NCI-H1417 (cell line): ENCODE measurements around the gene MAEA.
"Not testable (repeated sequence)": the region's sequence is repeated elsewhere in the genome, so short reads cannot be mapped to it uniquely, and the experiment has no call there.

ENCODE experiments used
- DNase-seq, 3 experiments: peaks; one replicate each; lab custom pipeline; 2025; lab: John Stamatoyannopoulos, UW

MAEA gene

DNA sequence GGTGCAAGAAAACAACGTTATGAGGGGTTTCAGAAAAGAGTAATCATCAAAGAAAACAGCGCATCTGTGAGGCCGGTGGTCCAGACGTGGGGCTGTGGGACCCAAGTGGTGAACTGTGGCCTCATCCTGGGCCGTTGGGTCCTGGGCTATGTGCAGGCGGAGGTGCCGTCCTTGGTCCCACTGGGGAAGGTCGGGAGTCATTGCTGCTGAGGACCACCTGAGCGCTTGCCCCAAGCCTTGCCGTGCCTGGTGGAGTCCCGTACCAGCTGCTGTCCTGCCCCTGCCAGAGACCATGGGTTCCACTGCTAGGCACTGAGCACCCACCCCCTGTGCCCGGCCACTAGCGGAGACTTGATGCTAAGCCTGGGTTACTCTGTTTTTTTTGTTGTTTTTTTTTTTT, 31.8 kb downstream of the MAEA start:
- no peak for DNase-seq

DNA sequence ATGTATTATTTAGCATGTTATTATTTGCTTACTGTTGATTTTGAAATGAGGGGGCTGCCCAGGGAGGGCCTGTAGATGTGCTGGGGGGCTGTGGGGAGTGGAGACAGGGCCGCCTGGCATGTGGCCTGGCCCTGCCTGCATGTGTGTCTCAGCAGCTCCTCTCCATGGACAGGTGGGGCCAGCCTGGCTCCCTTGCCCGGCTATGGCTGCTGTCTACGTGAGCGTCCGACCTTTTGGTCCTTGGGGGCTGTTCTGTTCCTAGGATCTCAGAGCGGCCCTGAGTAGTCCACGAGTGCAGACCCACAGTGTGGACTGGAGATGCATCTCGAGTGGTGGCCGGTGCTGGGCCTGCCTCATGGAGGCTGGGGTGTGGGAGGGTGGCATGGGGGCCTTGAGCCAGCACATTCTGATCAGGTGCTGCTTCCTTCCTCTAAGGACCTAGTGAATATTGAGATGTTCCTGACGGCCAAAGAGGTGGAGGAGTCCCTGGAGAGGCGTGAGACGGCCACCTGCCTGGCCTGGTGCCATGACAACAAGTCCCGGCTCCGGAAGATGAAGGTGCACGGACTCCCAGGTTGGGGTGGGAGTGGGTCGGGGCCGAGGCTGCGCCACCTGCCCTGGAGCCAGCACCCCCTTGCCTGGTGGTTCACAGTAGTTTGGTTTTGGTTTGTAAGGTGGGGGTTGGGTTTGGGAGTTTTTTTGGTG, 32.4 kb downstream of the MAEA start:
- no peak for DNase-seq

DNA sequence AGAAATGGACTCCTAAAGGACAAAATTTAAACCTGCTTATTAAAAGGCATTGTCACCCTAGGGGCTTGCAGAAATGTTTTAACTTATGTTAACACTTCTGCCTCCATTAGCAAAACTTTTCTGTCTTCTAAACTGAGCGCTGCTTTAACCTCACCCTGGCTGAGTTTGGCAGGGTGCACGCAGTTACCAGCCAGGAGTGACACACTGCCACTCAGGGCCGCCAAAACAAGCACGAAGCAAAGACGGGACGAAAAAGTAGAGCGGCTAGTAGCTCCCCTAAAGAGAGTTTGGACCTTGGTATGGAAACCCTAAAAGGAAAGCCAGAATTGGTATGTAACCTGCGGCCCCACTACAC, 33.6 kb downstream of the MAEA start:
- DNase-seq: no peak

DNA sequence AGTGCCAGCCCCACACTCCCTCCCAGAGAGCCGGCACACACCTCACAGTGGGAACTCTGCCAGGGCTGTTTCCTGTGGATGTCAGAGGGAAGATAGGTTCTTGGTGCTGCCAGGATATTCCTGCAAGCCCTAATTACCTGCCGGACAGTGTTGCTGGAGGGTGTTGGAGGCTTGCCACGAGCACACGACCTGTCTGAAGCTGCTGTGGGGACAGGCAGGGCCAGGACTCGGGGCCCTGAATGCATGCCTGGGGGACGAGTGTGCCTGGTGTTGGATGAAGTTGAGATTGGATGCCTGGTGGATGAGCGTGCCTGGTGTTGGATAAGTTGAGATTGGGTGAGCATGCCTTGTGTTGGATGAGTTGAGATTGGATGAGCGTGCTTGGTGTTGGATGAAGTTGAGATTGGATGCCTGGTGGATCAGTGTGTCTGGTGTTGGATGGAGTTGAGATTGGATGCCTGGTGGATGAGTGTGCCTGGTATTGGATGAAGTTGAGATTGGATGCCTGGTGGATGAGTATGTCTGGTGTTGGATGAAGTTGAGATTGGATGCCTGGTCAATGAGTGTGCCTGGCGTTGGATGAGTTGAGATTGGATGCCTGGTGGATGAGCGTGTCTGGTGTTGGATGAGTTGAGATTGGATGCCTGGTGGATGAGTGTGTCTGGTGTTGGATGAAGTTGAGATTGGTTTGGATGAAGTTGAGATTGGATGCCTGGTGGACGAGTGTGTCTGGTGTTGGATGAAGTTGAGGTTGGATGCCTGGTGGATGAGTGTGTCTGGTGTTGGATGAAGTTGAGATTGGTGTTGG, 34.1 kb downstream of the MAEA start:
- no peak for DNase-seq

DNA sequence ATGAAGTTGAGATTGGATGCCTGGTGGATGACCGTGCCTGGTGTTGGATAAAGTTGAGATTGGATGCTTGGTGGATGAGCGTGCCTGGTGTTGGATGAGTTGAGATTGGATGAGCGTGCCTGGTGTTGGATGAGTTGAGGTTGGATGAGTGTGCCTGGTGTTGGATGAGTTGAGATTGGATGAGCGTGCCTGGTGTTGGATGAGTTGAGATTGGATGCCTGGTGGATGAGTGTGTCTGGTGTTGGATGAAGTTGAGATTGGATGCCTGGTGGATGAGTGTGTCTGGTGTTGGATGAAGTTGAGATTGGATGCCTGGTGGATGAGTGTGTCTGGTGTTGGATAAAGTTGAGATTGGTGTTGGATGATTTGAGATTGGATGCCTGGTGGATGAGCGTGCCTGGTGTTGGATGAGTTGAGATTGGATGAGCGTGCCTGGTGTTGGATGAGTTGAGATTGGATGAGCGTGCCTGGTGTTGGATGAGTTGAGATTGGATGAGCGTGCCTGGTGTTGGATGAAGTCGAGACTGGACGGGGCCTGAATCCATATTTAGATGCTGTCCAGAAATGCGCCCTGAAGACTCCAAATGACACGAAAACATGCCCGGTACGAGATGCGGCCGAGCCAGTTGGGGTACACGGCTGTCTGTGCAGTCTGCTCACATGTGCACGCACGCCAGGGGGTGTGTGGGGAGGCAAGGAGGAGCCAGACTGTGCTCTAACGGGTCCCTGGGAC, 34.9 kb downstream of the MAEA start:
- not testable (repeated sequence) for DNase-seq

DNA sequence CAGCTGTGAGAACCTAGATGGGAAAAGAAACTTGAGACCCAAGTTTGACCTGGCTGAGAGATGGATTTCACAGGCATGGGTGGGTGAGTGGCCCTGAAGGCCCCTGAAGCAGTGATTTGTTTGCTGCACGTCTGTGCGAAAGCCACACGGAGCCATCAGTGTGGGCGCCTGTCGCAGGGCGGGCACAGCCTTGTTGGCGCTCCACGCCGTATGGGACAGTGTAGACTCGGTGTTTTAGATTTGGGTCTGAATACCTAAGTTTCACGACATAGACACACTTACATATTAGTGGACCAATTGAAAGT, 35.4 kb downstream of the MAEA start:
- DNase-seq: no peak

DNA sequence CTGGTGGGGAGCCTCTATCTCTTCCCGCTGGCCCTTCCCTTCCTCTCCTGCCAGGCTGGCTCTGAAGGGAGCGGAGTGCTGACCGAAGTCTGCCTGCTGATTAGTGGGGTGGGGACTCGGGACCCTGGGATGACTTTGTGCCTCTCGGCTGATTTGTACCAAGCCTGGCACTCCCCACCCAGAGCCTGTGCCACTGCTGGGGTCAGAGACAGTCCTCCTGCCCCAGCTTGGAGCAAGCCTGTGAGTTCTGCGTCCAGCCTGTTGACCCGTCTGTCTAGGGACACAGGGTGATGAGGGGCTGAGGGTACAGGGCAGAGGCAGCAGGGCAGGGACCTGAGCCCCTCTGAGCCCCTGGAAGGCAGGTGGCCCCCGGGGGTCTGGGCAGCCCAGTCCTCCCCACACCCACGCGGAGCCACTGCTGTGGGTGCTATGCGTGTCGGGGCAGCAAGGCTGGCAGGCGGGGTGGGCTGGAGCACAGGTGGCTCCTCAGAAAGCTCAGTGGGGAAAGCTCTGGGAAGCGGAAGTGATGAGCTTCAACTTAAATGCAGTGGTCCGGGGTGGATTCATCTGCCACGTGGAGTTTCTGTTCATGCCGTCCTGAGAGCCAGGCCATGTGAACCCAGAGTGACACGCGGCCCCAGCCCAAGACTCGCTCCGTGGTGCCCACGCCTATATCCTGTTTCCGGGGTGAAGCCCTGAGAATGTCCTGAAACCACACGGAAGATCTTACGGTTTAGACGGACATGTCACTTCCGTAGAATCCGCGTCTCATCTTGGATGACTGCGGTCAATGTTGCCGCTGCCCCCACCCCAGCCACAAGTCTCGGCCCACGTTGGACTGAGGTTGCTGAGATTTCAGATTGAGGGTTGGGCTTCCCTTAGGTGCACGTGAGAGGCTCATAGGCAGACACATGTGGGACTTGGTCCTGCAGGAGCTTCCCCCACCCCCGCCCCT, 36.3 kb downstream of the MAEA start:
- DNase-seq: no peak

DNA sequence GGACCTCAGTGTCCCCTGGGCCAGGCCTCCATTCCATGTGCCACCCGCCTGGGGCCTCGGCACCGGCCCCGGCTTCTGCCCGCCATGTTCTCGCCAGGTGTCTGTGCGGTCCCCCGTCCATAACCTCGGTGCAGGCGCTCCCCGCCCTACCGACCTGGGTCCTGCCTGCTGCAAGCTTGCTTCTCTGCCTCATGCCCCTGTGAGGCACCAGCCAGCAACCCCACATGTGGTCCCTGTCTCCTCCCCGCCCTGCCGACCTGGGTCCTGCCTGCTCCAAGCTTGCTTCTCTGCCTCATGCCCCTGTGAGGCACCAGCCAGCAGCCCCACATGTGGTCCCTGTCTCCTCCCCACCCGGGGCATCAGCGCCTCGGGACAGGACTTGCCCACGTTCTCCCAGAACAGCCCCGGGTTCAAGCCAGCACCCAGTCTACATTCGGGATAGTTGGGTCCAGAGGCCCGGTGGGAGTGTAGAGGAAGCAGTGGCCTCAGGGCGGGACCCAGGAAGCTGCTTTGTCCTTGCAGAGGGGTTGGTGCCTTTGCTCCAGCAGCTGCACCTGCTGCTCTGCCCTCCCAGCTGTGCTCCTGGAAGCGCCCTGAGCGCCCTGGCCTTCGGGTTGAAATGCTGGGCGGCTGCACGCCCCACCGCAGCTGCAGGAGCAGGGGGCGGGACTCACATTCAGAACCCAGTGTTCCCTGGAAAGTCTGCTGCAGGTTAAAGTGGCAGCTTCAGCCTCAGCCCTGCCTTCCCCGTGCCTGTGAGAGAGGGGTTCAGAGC, 37.2 kb downstream of the MAEA start:
- DNase-seq: no peak

DNA sequence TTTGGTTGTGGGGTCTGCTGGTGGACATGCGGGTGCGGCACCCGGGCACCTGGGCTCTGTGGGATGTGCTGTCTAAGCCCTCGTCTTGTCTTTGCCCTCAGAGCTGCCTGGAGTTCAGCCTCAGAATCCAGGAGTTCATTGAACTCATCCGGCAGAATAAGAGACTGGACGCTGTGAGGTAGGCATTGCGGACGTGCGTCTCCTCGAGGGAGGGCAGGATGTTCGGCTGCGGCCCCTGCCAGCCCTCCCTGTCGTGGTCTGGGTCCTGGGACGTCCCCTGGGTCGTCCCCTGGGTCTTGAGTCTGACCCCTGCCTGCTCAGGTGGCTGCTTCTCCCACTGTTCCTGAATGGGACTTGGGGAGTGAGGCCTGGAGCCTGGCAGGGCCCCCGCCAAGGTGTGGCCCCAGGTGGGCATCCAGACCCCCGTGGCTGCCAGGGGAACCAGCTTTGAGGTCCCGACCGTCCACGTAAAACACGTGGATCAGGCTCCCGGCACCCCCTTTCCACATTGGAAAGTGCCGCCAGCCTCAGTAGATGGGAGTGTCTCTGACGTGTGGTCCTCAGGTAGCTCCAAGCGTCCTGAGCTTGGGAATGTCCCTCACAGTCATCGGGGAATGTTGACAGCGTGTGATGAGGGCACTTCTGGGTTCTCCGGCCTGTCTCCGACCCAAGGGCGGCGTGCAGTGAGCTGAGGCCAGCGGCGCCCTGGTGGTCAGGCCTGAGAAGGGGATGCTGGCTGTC, 38.0 kb downstream of the MAEA start:
- no peak for DNase-seq

DNA sequence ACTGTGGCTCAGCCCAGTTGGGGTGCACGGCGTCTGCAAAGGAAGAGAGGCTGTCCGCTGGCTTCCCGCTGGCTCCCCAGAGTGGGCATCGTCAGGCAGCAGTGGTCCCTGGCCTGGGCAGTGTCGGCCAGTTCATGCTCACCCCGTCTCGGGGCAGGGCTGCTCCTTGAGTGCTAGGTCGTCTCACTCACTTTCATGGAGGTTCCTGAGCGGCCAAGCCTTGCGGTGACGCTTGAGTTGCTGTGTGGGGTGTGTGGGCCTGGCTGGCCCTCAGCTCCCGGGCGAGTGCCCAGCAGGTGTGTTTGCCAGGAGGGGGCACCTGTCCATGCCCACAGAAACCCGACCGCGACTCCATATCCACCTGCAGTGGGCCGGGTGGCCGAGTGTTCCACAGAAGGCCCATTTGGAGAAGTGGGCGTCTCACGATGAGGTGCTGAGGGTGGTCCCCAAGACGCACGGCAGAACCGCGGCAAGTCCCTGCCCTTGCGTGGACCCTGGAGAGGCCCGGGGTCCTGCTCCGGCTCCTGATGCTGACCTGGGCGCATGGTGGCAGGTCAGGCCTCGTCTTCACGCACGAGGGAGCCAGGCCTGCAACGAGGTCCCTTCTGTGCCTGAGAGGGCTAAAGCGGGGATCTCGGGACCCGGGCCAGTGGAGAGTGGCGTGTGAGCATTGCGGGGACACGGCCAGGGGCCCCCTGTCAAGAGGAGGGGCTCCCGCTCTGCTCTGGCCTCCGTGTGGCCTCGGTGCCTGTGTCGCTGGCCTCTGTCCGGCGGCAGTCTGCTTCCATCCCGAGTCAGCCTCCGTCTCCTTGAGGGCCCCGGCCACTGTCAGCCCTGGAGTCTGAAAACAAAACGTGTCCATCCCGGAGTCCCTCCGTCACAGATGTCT, 38.8 kb downstream of the MAEA start:
- no peak for DNase-seq

DNA sequence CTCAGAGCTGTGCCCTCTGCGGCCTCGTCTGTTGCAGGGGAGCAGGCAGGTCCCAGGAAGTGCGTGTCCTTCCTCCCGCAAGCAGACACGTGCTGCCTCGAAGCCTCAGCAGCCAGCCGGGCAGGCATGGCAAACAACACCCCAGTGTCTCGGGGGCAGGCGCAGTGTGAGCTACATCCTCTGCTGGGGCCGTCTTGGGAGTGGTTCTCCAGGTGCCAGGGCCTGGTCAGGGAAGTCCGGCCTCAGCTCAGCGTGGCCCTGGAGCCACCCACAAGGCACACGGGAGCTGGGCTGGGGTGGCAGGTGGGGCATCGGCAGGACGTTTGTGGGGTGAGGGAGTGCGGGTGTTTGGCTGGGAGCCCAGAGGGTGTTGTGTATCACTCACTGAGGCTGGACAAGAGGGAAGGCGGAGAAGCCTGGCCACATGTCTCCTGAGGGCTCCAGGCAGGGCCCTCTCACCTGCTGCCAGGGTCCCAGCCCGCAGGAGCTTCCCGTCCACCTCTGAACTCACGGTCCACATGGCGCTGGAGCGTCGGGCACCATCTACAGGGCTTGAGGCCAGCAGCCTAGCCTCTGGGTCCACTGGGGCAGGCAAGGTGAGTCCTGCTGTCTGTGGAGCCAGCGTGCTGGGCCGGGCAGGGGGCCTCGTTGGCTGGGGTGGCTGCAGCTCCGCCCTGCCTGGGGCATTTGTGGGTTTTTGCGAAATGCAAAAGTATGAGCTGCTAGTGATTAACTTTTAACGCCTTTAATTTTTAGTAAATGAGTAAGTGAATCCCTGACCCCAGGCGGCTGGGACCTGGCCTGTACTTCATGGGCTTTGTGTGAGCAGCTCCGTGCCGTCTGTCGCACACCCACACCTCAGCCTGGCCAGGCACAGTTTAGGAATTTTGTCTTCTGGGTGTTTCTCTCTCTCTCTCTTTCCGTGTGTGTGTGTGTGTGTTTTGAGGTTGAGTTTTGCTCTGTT, 40.0 kb downstream of the MAEA start:
- no peak for DNase-seq

DNA sequence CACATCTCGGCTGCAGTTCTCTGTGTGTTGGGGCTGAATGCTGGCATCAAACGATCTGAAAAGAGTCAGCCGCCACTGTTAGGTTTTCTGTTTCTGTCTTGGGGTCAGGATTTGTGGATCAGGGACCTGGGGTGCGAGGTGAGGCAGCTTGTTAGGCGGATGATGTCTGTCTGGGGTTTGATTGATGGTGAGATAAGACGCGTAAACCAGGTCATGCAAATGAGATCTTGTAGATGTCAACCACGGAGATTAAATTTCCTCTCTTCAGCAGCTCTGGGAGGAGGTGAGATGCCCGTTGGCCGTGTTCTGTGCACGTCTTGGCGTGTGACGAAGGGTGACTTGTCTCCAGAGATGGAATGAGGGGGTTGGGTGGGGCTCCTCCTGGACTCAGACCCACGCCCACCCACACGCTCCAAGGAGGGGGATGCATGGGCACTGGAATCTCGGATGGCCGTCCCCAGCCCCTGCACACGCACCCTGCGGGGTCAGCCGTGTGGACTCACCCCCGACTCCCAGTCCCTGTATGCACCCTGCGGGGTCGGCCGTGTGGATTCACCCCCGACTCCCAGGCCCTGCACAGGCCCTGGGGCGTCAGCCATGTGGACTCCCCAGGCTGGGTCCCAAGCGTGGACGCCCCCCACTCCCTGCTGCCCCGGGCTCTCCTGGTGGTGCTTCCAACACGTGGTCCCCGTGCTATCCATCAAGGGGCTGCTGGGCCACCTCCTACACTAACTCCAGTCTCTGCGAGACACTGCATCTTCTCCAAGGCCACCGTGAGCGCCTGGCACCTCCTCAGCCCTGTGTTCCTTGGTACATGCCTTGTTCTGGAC, 41.3 kb downstream of the MAEA start:
- DNase-seq: no peak

DNA sequence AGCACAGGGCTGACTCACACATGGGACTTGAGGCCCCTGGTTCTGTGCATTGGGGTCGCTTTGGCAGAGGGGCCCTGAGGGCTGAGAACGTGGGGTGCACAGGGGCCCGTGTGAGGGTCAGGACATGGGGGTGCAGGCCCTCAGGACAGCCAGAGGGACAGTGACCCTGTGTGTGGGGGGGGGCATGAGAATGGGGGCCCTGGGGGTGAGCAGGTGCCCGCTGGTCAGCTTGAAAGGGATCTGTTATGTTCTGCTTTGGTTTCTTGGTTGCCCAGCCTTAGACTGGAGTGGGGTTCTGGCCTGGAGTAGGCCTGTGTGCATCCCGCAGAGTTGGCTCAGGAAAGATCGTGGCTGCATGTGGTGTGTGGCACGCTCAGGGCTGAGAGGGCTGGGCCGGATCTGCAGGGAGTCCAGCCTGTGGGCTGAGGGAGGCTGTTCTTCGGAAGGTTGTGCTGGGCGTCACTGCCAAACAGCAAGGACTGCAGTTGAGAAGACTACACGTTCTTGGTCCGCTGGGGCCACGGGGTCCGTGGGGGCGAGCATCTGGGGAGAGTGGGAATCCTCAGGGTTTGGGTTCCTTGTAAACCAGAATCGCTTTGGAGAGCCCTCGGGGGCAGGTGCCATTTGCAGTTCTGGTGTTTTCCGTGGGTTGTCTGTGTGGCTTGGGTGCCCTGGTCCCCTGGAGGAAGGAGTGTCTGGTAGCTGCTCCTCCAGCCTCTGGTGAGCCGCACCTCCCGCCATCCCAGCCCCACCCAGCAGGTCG, 42.1 kb downstream of the MAEA start:
- DNase-seq: no peak

DNA sequence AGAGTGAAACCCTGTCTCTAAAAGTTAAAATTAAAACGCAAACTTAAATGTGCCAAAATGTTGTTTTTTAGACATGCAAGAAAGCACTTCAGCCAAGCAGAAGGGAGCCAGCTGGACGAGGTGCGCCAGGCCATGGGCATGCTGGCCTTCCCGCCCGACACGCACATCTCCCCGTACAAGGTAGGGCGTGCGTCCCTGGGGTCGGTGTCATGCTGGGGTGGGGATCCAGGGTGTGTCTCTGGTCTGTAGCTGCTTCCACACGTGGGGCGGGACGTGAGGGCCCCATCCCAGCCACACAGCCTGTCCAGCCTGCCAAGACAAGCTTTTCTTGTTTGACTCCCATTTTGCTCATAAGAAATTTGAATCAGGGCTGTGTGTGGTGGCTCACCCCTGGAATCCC, 43.0 kb downstream of the MAEA start:
- DNase-seq: no peak

DNA sequence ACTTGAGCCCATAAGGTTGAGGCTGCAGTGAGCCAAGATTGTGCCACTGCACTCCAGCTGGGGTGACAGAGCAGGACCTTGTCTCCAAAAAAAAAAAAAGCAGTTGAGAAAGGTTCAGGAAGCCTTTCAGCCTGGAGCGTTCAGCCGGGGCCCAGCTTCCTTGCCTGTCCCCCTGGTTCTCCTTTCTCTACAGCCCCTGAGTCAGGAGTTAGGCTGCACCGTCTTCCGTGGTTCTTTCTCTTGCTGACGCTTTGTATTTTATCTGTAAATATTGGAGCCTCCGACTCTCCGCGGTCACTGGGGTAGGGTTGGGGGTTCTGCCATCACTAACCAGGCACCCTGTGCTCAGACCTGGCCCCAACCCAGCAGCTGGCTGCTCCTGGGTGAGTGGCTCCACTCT, 43.6 kb downstream of the MAEA start:
- DNase-seq: no peak

DNA sequence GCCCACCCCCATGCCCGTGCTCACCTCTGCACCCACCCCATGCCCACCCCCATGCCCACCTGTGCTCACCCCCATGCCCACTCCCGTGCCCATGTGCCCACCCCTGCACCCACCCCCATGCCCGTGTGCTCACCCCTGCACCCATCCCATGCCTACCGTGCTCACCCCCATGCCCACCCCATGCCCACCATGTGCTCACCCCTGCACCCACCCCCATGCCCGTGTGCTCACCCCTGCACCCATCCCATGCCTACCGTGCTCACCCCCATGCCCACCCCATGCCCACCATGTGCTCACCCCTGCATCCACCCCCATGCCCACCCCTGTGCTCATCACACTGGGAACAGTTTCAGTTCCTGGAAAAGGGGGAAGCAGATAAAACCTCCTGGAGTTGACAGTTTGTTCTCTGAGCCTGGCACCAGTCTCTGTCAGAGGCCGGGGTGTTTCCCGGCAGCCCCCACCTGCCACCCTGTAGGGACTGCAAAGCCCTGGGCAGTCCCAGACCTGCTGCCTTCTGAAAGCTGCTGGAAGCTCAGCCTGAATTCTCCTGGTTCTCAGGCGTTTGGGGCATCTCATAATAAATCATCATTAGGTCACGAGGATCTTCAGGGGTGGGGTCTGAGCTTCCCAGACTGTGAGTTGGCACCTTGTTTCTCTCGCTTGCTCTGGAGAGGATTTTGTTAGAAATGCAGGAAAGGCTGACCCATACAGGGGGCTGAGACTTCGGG, 44.3 kb downstream of the MAEA start:
- DNase-seq: not testable (repeated sequence)
